ENCODE results near the gene JAG2.

The JAG2 gene

GRCh38 chr14:105179191-105179590 lies 10.6 kb upstream of the JAG2 start:
- TF ChIP-seq CTCF (IDR thresholded peaks at IDR 0.05; ENCODE audit: low read depth, low read length, missing control alignments), result no peak
- in situ Hi-C loops (cut with HindIII; ENCODE audit: low sequenced_read_pairs), result loop anchor here (25.0 kb wide), 1 partner anchor 108 kb away; no protein-coding TSS in a partner anchor
- H3K4me3 ChIP-seq (ENCODE audit: low read depth, low read length), result no peak overlapping the region
- no peak for DNase-seq (ENCODE audit: low read depth)

GRCh38 chr14:105178868-105179140 lies 10.2 kb upstream of the JAG2 start:
- DNase-seq (ENCODE audit: low read depth), result no peak
- in situ Hi-C loops (cut with HindIII; ENCODE audit: low sequenced_read_pairs), result loop anchor here (25.0 kb wide), 1 partner anchor 108 kb away; no protein-coding TSS in a partner anchor
- no peak overlapping the region for H3K4me3 ChIP-seq (ENCODE audit: low read depth, low read length)
- no peak for TF ChIP-seq CTCF (IDR thresholded peaks at IDR 0.05; ENCODE audit: low read depth, low read length, missing control alignments)

- H3K4me3 ChIP-seq (ENCODE audit: low read depth, low read length), result no peak overlapping the region
- in situ Hi-C loops (cut with HindIII; ENCODE audit: low sequenced_read_pairs), result loop anchor here (25.0 kb wide), 1 partner anchor 109 kb away; no protein-coding TSS in a partner anchor
- TF ChIP-seq CTCF (IDR thresholded peaks at IDR 0.05; ENCODE audit: low read depth, low read length, missing control alignments), result no peak
- no peak for DNase-seq (ENCODE audit: low read depth)
These were observed 9.7 kb upstream of the JAG2 start for GRCh38 chr14:105178069-105178867.

- in situ Hi-C loops (cut with HindIII; ENCODE audit: low sequenced_read_pairs), result loop anchor here (25.0 kb wide), 1 partner anchor 110 kb away; no protein-coding TSS in a partner anchor
- no peak for TF ChIP-seq CTCF (IDR thresholded peaks at IDR 0.05; ENCODE audit: low read depth, low read length, missing control alignments)
- no peak overlapping the region for H3K4me3 ChIP-seq (ENCODE audit: low read depth, low read length)
- DNase-seq (ENCODE audit: low read depth), result no peak
These were observed 8.5 kb upstream of the JAG2 start for GRCh38 chr14:105177082-105177481.

- no peak for TF ChIP-seq CTCF (IDR thresholded peaks at IDR 0.05; ENCODE audit: low read depth, low read length, missing control alignments)
- no peak overlapping the region for H3K4me3 ChIP-seq (ENCODE audit: low read depth, low read length)
- DNase-seq (ENCODE audit: low read depth), result no peak
- in situ Hi-C loops (cut with HindIII; ENCODE audit: low sequenced_read_pairs), result loop anchor here (25.0 kb wide), 1 partner anchor 111 kb away; no protein-coding TSS in a partner anchor
These were observed 7.9 kb upstream of the JAG2 start for GRCh38 chr14:105176513-105176912.

- H3K4me3 ChIP-seq (ENCODE audit: low read depth, low read length), result no peak overlapping the region
- no peak for DNase-seq (ENCODE audit: low read depth)
- in situ Hi-C loops (cut with HindIII; ENCODE audit: low sequenced_read_pairs), result no loop called here
- no peak for TF ChIP-seq CTCF (IDR thresholded peaks at IDR 0.05; ENCODE audit: low read depth, low read length, missing control alignments)
These were observed 5.6 kb upstream of the JAG2 start for GRCh38 chr14:105173901-105174894.

Data from astrocyte of the cerebellum (primary cell).